ENCODE measurements around the gene PIP5K1B.

PIP5K1B gene

GRCh38 chr9:68953771-68954170 is 248.7 kb downstream of the PIP5K1B start:
- no peak for DNase-seq (ENCODE audit: low read depth in 3 of 3)

GRCh38 chr9:68955330-68955729 is 250.3 kb downstream of the PIP5K1B start:
- DNase-seq (ENCODE audit: low read depth in 3 of 3) = no peak

GRCh38 chr9:68957479-68957878 is 252.4 kb downstream of the PIP5K1B start:
- DNase-seq (ENCODE audit: low read depth in 3 of 3) = no peak

GRCh38 chr9:68961587-68961986 is 256.5 kb downstream of the PIP5K1B start:
- DNase-seq (ENCODE audit: low read depth in 3 of 3) = no peak

- DNase-seq (ENCODE audit: low read depth in 3 of 3) = no peak
These were observed 258.4 kb downstream of the PIP5K1B start for GRCh38 chr9:68963416-68963815.

GRCh38 chr9:68964102-68964541 is 259.1 kb downstream of the PIP5K1B start:
- DNase-seq (ENCODE audit: low read depth in 3 of 3) = no peak

GRCh38 chr9:68964765-68965164 is 259.7 kb downstream of the PIP5K1B start:
- DNase-seq (ENCODE audit: low read depth in 3 of 3) = no peak

- no peak for DNase-seq (ENCODE audit: low read depth in 3 of 3)
These were observed 261.5 kb downstream of the PIP5K1B start for GRCh38 chr9:68966496-68966944.

GRCh38 chr9:68967800-68968199 is 262.8 kb downstream of the PIP5K1B start:
- DNase-seq (ENCODE audit: low read depth in 3 of 3) = no peak

GRCh38 chr9:68969538-68969937 is 264.5 kb downstream of the PIP5K1B start:
- DNase-seq (ENCODE audit: low read depth in 3 of 3) = no peak

GRCh38 chr9:68970151-68970550 is 265.1 kb downstream of the PIP5K1B start:
- no peak for DNase-seq (ENCODE audit: low read depth in 3 of 3)

GRCh38 chr9:68973619-68974018 is 268.6 kb downstream of the PIP5K1B start:
- DNase-seq (ENCODE audit: low read depth in 3 of 3) = no peak

- no peak for DNase-seq (ENCODE audit: low read depth in 3 of 3)
These were observed 269.4 kb downstream of the PIP5K1B start for GRCh38 chr9:68974431-68974830.

GRCh38 chr9:68974901-68975300 is 269.9 kb downstream of the PIP5K1B start:
- no peak for DNase-seq (ENCODE audit: low read depth in 3 of 3)

GRCh38 chr9:68975365-68976043 is 270.5 kb downstream of the PIP5K1B start:
- no peak for DNase-seq (ENCODE audit: low read depth in 3 of 3)

GRCh38 chr9:68978066-68978465 is 273.0 kb downstream of the PIP5K1B start:
- no peak for DNase-seq (ENCODE audit: low read depth in 3 of 3)

- no peak for DNase-seq (ENCODE audit: low read depth in 3 of 3)
These were observed 273.5 kb downstream of the PIP5K1B start for GRCh38 chr9:68978501-68978900.

- DNase-seq (ENCODE audit: low read depth in 3 of 3) = peak in 1 of 3 experiments; percentile 26
These were observed 274.7 kb downstream of the PIP5K1B start for GRCh38 chr9:68979538-68980314.

GRCh38 chr9:68980341-68980914 is 275.4 kb downstream of the PIP5K1B start:
- no peak for DNase-seq (ENCODE audit: low read depth in 3 of 3)

GRCh38 chr9:68981789-68982188 is 276.7 kb downstream of the PIP5K1B start:
- DNase-seq (ENCODE audit: low read depth in 3 of 3) = no peak

GRCh38 chr9:68983008-68983411 is 278.0 kb downstream of the PIP5K1B start:
- no peak for DNase-seq (ENCODE audit: low read depth in 3 of 3)

GRCh38 chr9:68983522-68984424 is 278.7 kb downstream of the PIP5K1B start:
- no peak for DNase-seq (ENCODE audit: low read depth in 3 of 3)
